NB4 (cell line): ENCODE measurements around the gene ZNF865.

Experiments
- CTCF ChIP-seq: IDR thresholded peaks from one replicate; pipeline ENCODE4 v1.5.1; 2012; ENCODE audit warnings: low read depth, low read length
- POLR2A ChIP-seq: IDR thresholded peaks from 2 replicates; pipeline ENCODE4 v1.6.1; 2011; ENCODE audit warnings: mild to moderate bottlenecking; ENCODE audit not compliant: insufficient read length; ENCODE audit errors: extremely low read depth

- TF ChIP-seq CTCF: no peak
- no peak for TF ChIP-seq POLR2A
Measured at GRCh38 chr19:55659822-55660221, 54.4 kb downstream of the ZNF865 start.
